GM18870 (cell line): ENCODE data around the gene FBXO31.

ENCODE experiments used
- ATAC-seq: cut with Tn5 transposase; IDR thresholded peaks from one replicate; pipeline ENCODE4 v1.9.1; 2021; ENCODE audit warnings: moderate library complexity; ENCODE audit not compliant: unreplicated experiment

Gene FBXO31, protein sequence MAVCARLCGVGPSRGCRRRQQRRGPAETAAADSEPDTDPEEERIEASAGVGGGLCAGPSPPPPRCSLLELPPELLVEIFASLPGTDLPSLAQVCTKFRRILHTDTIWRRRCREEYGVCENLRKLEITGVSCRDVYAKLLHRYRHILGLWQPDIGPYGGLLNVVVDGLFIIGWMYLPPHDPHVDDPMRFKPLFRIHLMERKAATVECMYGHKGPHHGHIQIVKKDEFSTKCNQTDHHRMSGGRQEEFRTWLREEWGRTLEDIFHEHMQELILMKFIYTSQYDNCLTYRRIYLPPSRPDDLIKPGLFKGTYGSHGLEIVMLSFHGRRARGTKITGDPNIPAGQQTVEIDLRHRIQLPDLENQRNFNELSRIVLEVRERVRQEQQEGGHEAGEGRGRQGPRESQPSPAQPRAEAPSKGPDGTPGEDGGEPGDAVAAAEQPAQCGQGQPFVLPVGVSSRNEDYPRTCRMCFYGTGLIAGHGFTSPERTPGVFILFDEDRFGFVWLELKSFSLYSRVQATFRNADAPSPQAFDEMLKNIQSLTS

DNA sequence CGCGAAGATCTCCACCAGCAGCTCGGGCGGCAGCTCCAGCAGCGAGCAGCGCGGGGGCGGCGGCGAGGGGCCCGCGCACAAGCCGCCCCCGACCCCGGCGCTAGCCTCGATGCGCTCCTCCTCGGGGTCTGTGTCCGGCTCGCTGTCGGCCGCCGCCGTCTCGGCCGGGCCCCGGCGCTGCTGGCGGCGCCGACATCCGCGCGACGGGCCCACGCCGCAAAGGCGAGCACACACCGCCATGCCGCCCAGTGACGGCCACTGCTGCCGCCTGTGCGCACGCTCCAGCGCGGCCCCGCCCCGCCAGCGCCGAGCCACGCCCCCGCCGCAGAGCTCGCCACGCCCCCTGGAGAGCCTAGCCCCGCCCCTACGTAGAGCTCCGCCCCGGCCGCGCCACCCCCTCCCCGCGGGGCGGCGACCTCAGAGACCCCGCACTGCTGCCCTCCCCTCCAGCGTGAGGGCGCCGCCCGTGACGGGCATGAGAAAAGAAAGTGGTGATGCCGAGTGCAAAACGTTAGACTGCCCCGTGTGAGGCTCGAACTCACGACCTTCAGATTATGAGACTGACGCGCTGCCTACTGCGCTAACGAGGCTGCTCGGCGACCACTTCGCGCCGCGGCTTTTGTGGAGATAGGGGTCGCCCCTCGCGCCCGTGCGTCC is at the start of gene FBXO31:
Gene FBXO31, minus strand, starts transcription at position 272 of the 657 bp plus-strand sequence. Its CDS starts 32 bp downstream, at position 240.
- ATAC-seq: peak; percentile 47

DNA sequence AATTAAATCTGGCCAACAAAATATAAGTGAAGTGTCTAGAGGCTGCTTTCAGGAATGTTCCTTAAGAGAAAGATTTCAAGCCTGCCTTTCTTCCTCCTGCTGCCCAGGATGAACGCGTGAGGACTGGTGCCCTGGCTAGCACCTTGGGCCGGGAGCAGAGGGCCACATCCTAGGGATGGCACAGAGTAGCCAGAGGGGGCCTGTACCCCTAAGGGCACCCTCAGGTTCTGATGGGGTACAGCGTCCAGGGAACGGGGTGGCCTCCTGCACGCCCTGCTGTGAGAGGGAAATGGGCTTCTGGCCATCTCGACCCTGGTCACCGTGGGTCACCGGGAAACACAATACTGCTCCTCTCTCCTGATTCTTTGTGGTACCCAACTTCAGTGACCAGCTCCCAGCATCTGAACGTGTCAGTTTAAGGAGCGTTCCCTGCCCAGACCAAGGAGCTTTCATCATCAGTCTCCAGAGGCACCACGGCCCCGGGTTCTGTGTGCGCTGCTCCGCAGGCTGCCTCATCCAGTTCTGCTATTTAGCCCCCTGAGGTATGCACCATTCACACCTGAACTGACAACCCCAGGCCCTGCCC is 48.8 kb upstream of the FBXO31 start:
- no peak for ATAC-seq

DNA sequence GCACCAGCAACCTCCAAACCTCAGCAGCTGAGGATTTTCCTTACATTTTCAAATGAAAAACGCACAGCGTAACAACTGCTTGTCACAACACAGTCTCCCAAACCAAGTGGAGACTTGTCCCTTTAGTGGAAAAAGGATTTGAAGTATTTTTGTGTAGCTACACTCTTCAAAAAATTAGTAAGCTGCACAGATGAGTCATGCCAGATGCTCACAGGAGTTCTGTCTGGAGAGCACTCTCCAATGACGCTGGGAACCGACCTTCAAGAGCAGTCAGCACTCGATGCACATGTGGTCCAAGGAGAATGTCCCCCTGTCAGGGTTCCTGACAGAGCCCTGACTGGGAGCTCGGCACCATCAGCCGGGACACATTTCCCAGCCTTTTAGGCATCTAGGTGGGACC is 48.4 kb upstream of the FBXO31 start:
- no peak for ATAC-seq

DNA sequence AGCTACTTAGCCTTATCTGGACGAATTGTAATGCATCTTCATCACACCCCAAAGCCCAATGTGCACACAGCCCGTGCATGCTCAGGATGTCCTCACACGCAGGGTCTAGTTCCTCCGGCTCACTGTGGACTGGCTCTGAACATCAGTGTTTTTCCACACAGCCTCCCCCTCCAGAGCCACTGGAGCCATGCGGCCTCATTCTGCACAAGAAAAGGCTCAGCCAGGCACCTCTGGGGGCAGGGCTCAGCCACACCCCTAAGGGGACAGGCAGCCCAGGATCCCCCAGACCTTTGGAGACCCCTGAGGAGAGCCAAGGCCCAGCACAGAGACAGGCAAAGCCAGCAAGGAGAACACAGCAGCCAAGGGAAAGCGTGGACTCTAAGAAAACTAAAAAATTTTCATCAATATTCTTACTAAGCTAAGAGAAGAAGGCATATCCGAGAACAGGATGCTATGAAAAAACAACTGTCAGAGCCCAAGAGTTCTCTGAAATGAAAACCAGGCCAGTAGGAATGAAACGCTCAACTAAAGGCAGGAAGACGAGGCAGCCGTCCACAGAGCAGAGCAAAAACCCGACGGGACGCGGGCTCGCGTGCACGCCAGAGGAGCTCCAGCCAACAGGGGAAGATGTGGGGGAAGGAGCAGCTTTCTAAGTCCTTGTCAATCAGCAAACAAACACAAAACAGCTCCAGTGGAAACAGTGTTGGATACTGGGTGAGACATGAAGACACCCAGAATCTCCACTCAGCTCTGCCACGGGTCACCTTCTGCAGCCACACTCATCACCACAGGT is 43.0 kb upstream of the FBXO31 start:
- ATAC-seq: no peak

DNA sequence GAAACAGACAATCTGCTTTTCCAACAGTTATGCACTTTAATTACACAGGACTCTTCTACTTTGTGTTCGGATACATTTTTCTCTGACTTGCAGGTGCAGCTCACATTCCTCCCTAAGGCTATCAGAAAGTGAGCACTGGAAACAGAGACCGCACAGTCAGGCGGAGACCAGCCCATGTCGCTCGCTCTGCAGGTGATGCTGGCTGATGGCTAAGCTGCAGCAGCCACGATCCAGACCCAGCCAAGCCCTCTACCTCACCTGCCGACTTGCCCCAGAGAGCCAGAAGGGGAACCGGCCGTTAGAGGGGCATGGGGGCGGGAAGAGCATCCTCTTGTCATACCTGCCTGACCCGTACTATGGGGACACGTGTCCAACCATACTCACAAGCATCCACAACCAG is 42.4 kb upstream of the FBXO31 start:
- no peak for ATAC-seq

DNA sequence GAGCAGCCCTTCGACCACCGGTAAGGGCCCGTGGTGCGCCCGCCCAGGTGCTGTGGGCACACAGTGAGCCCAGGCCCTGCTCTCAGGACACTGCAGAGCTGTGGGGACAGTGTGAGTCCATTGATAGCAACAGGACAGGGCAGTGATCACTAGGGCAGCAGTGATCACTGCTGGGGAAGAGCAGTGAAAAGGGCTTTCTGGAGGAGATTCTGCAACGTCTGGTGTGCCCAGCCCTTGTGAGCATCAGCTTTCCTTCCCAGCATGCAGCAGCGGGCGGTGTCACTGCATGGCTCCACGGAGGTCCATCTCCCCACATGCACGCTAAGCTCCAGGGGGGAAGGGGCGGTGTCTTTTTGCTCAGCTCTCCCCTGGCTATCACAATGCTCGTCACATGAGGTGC is 40.7 kb upstream of the FBXO31 start:
- no peak for ATAC-seq

DNA sequence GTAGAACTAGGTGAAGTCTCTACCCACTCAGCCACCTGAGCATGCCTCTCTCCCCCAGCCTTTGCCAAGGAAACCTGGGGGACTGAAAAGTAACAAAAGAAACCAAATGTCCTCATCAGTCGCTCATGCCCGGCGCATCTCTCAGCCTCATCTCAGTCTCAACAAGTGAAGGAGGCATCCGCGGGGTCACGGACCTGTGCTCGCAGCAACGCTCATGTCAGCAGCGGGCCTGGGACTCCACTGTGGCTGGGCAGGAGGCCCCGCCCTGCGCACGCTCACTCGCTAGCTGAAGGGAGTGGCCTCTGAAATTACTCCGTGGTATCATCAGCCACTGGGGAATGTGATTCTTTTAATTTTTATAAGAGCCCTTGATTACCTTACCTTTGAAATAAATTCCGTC is 39.9 kb upstream of the FBXO31 start:
- ATAC-seq: no peak

DNA sequence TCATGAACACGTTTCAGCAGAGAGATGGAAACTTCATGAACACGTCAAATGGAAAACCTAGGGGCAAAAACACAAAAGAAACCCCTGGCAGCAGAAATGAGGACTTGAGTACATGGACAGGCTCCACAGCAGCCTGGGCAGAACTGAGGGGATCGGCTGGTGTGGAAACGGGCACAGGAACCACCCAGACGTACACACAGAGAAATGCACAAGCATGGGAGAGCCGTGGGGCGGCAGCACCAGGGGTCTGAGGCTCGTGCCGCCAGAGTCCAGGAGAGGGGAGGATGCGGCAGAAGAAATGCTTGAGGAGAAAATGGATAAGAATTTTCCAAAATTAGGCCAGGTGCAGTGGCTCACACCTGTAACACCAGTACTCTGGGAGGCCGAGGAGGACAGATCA is 38.5 kb upstream of the FBXO31 start:
- ATAC-seq: no peak

DNA sequence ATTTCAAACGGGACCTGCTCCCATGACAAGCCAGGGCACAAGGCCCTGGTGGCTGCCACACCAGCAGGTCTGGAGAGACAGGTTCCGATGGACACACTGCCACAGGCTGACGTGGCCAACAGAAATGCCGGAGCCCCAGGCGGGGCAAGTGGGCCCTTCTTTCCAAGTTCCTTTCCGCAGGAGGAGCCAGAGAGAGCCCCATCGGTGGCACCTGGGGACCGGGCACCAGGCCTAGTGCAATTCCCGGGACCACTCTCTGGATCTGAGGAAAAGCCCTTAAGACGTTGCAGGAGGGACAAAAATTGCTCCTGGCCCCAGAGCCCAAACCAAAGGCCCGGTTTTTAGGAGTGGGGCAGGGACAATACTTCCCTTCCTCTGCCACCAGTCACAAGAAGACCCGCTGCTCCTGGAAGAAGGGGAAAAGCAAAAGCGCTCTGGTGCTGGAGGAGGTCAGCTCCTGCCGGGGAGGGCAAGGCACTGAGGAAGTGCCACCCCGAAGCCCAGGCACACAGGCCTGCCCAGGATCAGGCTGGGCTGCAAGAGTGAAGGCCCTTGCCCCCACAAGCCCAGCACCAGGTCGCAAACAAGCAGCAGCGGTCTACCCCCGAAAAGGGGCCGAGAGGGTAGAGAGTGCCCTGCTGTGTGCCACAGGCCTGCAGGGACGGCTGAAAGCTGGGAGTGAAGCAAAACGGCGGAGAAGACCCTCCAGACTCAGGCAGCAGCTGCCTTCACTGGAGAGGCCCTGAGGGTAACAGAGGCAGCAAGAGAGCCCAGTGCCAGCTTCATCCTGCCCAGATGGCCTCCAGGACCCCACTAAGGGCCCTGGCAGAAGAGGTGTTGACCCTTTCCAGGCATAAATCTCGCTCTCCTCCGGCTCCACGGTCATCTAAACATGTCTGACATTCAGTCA is 37.7 kb upstream of the FBXO31 start:
- no peak for ATAC-seq

DNA sequence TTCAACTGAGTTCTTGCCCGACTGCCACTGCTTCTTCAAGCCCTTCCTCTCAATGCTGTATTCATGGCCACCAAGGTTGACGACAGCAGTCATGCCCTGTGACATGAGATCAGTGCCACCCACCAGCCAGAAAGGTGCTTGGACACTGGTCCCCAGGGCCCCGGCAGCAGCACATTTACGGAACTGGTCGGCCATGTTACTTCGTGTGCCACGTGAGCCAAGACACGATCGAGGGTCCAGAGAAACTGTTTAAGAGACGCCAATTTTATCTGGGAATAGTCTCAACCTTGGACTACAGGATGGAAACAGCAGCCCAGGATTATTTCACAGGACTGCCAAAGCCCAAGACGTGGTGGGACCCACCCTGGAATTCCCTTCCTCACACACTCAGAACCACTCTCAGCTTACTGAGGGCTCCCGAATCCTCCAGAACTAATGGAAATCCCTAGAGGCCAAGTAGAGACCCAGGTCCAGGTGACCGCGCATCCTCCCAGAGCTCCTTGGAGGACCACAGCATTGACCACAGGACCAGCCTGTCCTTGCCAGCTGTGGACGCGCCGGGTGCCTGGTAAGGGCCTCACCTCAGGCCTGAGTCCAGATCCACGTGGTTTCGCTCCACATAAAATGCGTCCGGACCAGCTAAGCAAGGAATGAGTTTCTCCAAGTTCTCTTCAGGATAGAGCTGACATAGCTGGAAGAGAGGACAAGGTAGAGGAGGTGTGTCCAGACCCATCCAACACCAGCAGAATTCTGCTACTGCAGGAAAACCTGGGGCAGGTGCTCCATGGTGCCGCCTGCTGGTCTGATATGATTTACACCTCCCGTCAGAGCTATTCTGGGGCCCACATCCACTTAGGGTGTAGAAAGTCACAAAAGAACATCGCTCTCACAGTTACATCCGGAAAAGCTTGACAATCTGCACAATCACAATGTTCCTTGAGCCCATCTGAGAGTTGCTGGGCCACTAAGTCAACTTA is 36.7 kb upstream of the FBXO31 start:
- ATAC-seq: no peak

DNA sequence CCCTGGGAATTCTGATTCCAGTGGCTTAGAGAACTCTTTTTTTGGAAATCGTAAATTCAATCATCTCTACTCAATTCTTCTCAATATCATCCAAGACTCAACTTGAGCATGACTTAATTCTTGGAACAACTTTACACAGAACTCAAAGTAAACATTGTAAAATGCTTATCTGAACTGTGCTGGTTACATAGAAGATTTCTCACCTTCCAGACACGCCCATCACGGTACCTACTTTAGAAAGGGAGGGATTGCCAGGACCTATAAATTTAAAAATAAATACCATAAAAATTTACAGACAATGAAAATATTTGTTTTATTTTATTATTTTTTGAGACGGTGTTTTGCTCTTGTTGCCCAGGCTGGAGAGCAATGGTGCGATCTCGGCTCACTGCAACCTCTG is 35.1 kb upstream of the FBXO31 start:
- no peak for ATAC-seq

DNA sequence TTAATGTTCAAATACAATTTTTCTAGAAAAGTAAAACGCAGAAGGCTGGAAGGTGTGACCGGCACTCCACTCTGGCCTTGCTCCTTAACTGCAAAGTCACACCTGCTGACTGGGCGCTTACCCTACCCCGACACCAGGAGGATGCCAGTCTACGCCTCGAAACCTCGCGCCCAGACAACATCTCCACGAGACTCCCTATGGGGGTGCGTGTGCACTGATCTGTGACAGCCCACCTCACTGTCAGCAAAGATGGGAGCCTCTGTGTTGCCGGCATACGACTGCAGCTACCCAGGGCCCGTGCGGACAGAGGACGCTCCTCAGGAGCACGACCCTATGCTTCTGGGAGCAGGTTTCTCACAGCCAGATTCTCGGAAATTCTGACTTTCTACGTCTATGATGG is 34.6 kb upstream of the FBXO31 start:
- ATAC-seq: no peak

DNA sequence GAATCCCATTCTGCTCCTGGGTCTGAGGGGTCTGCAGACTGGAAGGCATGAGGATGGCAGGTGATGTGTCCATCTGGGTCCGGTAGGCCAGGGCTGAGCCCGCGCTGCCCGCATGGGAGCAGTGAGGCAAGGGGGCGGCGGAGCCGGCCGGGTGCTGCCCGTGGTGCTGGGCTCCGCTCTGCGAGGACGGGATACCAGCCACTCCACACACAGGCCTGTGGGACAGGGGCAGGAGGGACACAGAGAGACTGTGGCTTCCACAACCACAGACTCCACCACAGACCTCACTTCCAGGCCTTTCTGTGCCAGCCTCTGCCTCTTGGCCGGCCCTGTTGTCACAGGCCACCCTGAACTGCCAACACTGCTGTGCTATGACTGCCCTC is 33.9 kb upstream of the FBXO31 start:
- no peak for ATAC-seq

DNA sequence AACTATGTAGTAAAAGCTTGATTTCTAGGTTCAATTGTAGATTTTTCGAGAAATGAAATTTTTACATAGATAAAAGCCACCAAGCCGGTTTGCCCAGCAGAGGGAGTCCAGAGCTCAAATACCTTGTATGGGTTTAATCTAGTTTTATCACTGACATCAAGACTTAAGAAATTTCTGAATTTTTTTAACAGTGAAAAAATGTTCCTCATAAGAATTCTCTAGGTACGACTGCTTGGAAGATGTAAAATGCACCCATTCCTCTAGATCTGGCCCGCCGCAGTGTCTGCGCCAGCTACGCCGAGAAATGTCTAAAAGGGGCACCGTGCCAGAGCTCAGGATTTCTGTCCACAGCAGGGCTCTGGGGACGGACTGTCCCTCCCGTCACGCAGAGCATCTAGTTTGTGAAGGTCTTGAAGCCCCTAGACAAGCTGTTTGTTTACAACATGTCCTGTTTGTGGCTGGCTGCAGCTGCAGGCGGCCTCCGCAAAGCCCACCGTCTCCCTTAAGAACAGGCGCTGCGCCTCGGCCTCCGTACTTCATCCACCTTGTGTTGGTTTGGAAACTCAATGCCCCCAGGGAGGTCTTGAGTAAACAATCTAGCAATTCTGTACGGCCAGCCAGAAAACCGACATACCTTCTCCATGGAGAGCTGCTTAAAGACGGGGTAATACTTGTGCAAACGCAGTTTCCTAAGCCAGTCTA is 33.4 kb upstream of the FBXO31 start:
- ATAC-seq: no peak

DNA sequence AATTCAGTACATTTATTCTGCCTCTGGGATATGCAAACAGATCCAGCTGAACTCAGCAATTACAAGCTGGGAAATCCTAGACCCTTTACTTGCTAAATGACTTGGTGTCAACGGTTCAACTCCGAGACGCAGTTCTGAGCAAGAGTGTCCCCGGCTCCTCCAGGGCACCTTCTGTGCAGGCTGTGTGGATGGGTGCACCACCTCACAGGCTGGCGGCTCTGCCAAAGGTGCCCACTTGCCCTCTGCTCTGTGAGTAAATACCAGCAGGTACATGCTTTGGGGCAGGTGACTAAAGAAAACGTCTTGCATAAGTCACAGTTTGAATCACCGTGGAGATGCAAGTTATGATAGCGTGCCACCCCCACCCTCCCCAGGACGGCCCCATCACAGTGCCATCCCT is 31.9 kb upstream of the FBXO31 start:
- ATAC-seq: no peak

DNA sequence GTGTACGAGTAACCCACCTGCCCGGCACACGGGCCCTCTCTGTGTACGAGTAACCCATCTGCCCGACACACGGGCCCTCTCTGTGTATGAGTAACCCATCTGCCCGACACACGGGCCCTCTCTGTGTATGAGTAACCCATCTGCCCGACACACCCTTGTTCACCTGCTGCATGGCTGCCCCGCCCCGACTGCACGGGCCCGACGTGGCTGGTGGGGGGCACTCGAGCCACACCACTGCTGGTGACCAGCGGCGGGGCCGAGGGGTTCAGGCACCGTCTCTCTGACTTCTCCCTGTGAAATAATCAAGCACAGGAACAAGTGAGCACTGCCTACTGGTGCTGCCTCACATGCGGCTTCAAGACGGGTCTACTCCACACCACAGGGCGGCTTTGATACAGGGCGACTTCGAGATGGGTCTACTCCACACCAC is 30.7 kb upstream of the FBXO31 start:
- ATAC-seq: no peak

DNA sequence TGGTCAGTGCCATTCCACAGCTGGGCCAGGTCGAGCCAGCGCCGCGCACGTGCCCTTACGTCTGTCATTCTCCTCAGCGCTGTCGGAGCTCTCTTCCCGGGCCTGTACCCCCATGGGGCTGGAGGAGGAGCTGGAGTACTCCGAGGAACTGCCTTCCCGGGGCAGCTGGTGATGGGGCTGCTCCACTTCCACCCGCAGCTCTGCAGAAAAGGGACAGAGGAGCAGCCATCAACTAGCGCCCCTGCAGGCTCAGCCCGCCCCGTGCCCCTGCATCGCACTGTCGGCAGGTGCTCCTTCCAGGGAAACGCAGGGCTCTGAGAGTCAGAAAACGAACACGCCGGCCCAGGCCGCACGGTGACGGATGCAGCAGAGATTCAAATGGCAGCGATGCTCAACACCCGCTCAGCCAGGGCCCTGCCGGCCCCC is 29.4 kb upstream of the FBXO31 start:
- no peak for ATAC-seq

DNA sequence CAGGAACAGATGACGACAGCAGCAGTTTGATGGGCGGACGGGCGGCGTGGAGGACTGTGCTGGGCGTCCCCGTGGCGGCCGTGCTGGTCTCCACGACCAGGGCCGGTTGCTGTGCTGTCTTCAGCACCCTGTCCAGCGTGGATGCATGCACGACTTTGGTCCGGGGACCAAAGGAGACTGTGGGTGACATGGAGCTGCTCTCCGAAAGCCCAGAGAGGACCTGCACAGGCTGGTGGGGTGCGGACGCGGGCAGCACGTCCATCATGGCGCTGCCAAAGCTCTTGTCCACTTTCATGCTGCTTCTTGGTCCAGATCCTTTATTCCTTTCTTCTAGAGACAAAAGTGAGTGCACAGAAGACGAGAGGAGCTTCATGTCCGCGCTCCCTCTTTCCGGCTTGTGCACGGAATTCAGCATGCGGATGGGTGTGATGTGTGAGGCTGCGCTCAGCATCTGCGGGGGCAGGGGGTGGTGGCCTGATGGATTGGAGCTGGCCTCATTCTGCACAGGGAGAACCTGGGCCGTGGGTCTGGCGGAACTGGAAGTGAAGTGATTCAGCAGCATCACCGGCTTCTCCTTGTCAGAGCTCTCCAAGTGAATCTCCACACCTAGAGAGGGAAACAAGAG is 28.9 kb upstream of the FBXO31 start:
- ATAC-seq: no peak
